T-cell (primary cell): ENCODE results near the gene ASPSCR1. TPM values are rescaled to one million over a fixed set of nuclear protein-coding genes. Genes with fewer than 3 reads are reported as not detected.
A peak's percentile ranks its signal among the peaks of the same experiment; 100 is the strongest.

ENCODE experiments used
- ATAC-seq, 4 experiments: fragments of 200-7000 bp in 3 of 4; fragments of 150-1000 bp in 1 of 4; cut with Tn5 transposase; replicated peaks in 1 of 4; 1 replicate in 3 of 4; 2 replicates in 1 of 4; pipeline ENCODE4 v1.10.0; 2021; ENCODE audit warnings: moderate library complexity in 3 of 4, mild to moderate bottlenecking in 2 of 4, moderate number of reproducible peaks in 1 of 4
- CTCF ChIA-PET, 2 donors: fragments of 300-600 bp; sonication (Branson Sonifier 250); formaldehyde crosslinking; loops; one replicate each; lab custom pipeline; 2022; ENCODE audit warnings: antibody characterized with exemption in 2 of 2; lab: Charles Lee
- POLR2A ChIA-PET, 2 donors: fragments of 300-600 bp; sonication (Branson Sonifier 250); formaldehyde crosslinking; loops; one replicate each; lab custom pipeline; 2022; ENCODE audit warnings: antibody characterized with exemption in 2 of 2; lab: Charles Lee
- DNase-seq, 35 experiments: peaks; one replicate each; pipeline versions ENCODE4 v3.0.0 to v3.0.0-alpha.2; 2013 to 2023
- H3K27ac ChIP-seq: one replicate; pipeline ENCODE4 v1.5.1; 2013; ENCODE audit warnings: low read length
- H3K27me3 ChIP-seq, 2 experiments: replicated peaks in 1 of 2; 1 replicate in 1 of 2; 2 replicates in 1 of 2; pipeline versions ENCODE4 v1.6.1 to v1.7.0; 2013; ENCODE audit warnings: low read length in 1 of 2, mixed read lengths in 1 of 2; ENCODE audit not compliant: control insufficient read depth in 2 of 2, insufficient read depth in 2 of 2; ENCODE audit errors: extremely low read depth in 1 of 2
- H3K36me3 ChIP-seq, 2 donors: 1 replicate in 1 of 2; 2 replicates in 1 of 2; pipeline versions ENCODE4 v1.6.1 to v1.7.0; 2013; ENCODE audit warnings: low read length in 1 of 2; ENCODE audit not compliant: control insufficient read depth in 2 of 2, insufficient read depth in 1 of 2; ENCODE audit errors: extremely low read depth in 1 of 2
- H3K4me1 ChIP-seq, 2 experiments: 1 replicate in 1 of 2; 2 replicates in 1 of 2; pipeline versions ENCODE4 v1.6.1 to v1.7.0; 2013; ENCODE audit warnings: low read length in 2 of 2, mixed read lengths in 1 of 2; ENCODE audit not compliant: insufficient read depth in 2 of 2, control insufficient read depth in 1 of 2; ENCODE audit errors: extremely low read depth in 1 of 2
- H3K4me3 ChIP-seq, 2 donors: 1 replicate in 1 of 2; 2 replicates in 1 of 2; pipeline versions ENCODE4 v1.5.1 to v1.7.0; 2013; ENCODE audit warnings: mild to moderate bottlenecking in 2 of 2, low read length in 1 of 2, moderate library complexity in 1 of 2; ENCODE audit not compliant: control insufficient read depth in 1 of 2; ENCODE audit errors: extremely low read depth in 1 of 2
- H3K9me3 ChIP-seq: 2 replicates; pipeline ENCODE4 v1.7.0; 2013
- H3K27ac Mint-ChIP-seq, 2 donors: one replicate each; pipeline ENCODE4 v1.8.0; 2020 to 2021; ENCODE audit warnings: mild to moderate bottlenecking in 2 of 2, mixed read lengths in 2 of 2
- H3K27me3 Mint-ChIP-seq, 2 donors: one replicate each; pipeline ENCODE4 v1.8.0; 2021 to 2022; ENCODE audit warnings: mixed read lengths in 2 of 2
- H3K36me3 Mint-ChIP-seq: one replicate; pipeline ENCODE4 v1.8.0; 2021; ENCODE audit warnings: mixed read lengths
- H3K4me1 Mint-ChIP-seq, 3 donors: one replicate each; pipeline ENCODE4 v1.8.0; 2020 to 2022; ENCODE audit warnings: mixed read lengths in 3 of 3, mild to moderate bottlenecking in 1 of 3
- H3K4me3 Mint-ChIP-seq, 3 donors: one replicate each; pipeline ENCODE4 v1.8.0; 2020 to 2022; ENCODE audit warnings: mild to moderate bottlenecking in 3 of 3, mixed read lengths in 3 of 3, moderate library complexity in 3 of 3
- H3K9me3 Mint-ChIP-seq, 3 donors: one replicate each; pipeline ENCODE4 v1.8.0; 2020 to 2022; ENCODE audit warnings: mixed read lengths in 3 of 3
- WGBS: methylation state at CpG from one replicate; pipeline ENCODE4 v1.1.5; 2013; ENCODE audit warnings: missing lambda C conversion rate; ENCODE audit not compliant: insufficient coverage; 5-methylcytosine and 5-hydroxymethylcytosine counted together
- total RNA-seq, 35 experiments: library from RNA in 6 of 35; stranded (reverse) in 6 of 35; fragments of 120-200 nt in 1 of 35; gene quantifications; one replicate each; pipeline versions ENCODE4 v1.2.1 to v1.2.4 and lab custom pipeline; 2013 to 2026

Gene ASPSCR1, protein sequence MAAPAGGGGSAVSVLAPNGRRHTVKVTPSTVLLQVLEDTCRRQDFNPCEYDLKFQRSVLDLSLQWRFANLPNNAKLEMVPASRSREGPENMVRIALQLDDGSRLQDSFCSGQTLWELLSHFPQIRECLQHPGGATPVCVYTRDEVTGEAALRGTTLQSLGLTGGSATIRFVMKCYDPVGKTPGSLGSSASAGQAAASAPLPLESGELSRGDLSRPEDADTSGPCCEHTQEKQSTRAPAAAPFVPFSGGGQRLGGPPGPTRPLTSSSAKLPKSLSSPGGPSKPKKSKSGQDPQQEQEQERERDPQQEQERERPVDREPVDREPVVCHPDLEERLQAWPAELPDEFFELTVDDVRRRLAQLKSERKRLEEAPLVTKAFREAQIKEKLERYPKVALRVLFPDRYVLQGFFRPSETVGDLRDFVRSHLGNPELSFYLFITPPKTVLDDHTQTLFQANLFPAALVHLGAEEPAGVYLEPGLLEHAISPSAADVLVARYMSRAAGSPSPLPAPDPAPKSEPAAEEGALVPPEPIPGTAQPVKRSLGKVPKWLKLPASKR
- total RNA-seq (10 to 100 TPM; 34.6 to 49.7 (median 44.9) TPM), total RNA-seq (lab: John Stamatoyannopoulos, UW) (26.1 to 54.3 (median 37.0) reads per million in 29 experiments)
- total RNA-seq (2013), result 25.8 TPM

DNA sequence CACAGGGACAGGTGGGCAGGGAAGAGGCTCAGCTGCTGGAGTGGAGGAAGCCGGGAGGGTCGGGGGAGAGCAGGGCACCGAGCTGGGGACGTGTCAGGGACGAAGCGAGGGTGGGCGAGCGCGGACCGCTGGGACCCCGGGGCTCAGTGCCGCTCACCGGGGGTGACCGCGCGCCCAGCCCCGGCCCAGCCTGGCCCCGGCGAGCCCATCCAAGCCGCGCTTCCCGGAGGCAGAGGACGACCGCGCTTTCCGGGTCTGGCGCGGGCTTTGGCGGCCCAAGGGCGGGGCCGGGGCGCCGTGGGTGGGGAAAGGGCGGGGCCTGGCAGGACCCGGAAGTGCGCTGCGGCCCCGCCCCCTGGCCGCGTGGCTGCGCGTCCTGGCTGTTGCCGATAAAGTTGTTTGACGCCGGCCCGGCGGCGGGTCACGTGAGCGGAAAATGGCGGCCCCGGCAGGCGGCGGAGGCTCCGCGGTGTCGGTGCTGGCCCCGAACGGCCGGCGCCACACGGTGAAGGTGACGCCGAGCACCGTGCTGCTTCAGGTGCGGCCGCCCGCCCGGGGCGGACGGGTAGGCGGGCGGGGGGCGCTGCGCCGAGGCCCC is at the start of gene ASPSCR1:
TSS of gene ASPSCR1 (plus strand) at position 419 of the 598 bp plus-strand sequence. CDS start at position 437, 18 bp downstream.
- H3K27me3 Mint-ChIP-seq, result no peaks in the 10 kb centered on the region
- ChIA-PET POLR2A (no interaction called here), CTCF (no interaction called here)
- peaks cover 31 to 42% (median 40%) of the 10 kb centered on the region in 3 donors for H3K4me1 Mint-ChIP-seq
- ATAC-seq (peak; percentile 91 to 96 (median 94)), DNase-seq (peak; percentile 77 to 95 (median 86))
- peaks cover 8% of the 10 kb centered on the region for H3K36me3 Mint-ChIP-seq
- no peaks in the 10 kb centered on the region for H3K9me3 ChIP-seq
- peak within 1 kb of the TSS; percentile 85 to 96 (median 94) for H3K4me3 Mint-ChIP-seq
- peaks cover 5 to 7% of the 10 kb centered on the region in 2 donors for H3K36me3 ChIP-seq
- peak within 1 kb of the TSS; percentile 95 to 96 for H3K27ac Mint-ChIP-seq
- peak within 1 kb of the TSS; percentile 72 to 79 for H3K4me3 ChIP-seq
- peaks cover 0 to 3% of the 10 kb centered on the region in 2 experiments for H3K27me3 ChIP-seq
- peaks cover 19 to 43% of the 10 kb centered on the region in 2 experiments for H3K4me1 ChIP-seq
- peak within 1 kb of the TSS; percentile 38 for H3K27ac ChIP-seq
- no peaks in the 10 kb centered on the region for H3K9me3 Mint-ChIP-seq
- under 1% methylated on average over 76 of the region's 76 CpGs for WGBS

DNA sequence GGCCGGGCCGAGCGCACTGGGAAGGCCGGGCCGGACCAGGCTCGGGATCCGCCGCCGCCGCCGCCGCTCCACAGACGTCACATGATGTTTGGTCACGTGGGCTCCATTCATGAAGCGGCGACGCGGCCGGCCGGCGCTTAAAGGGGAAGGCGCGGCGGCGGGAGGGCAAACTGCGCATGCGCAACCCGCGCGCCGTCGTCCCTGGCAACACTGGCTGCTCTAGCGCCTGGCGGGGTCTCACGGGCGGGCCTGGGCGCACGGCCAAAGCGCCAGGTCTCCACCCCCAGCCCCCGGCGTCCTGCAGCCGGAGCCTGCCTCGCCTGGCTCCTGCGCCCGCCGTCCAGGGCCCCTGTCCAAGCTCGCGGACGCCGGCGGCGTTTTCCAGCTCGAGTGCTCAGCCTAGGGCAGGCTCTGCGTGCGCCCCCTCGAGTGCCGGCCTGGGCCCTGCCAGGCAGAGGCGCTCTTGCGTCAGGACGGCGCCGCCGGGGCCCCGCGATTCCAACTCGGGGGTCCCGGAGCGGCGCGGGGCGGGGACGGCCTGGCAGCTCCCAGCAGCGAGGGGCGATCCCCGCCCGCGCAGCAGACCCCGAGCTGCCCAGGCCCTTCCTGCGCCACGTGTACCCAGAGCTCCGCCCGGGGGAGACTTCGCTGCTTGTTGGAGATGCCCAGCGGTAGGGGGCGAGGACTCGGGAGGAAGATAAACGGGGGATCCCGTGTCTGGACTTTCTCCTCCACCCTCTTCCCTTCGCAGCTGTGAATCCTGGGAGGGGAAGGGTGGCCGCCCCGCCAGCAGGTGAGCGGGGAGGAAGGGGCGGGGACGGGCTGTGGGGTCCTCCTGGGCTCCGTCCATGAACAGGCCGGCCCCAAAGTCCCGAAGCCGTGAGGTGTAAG is 49.5 kb upstream of the ASPSCR1 start, which contains the start of gene MAFG:
TSS of gene MAFG (minus strand) at position 83 of the 891 bp plus-strand sequence. CDS start 4,550 bp downstream, outside the sequence.
- Mint-ChIP-seq H3K4me3 (peak within 1 kb of the TSS; percentile 81 to 90 (median 83)), H3K36me3 (no peaks in the 10 kb centered on the region), H3K27ac (peak within 1 kb of the TSS; percentile 88 to 89), H3K4me1 (peaks cover 21 to 37% (median 22%) of the 10 kb centered on the region in 3 donors), H3K9me3 (no peaks in the 10 kb centered on the region), H3K27me3 (peaks cover 0 to 24% of the 10 kb centered on the region in 2 donors)
- Histone ChIP-seq H3K27ac (peak within 1 kb of the TSS; percentile 31), H3K36me3 (no peaks in the 10 kb centered on the region), H3K4me1 (peaks cover 23 to 48% of the 10 kb centered on the region in 2 experiments), H3K4me3 (peak within 1 kb of the TSS; percentile 56 to 58), H3K9me3 (no peaks in the 10 kb centered on the region), H3K27me3 (peaks cover 2 to 46% of the 10 kb centered on the region in 2 experiments)
- DNase-seq (peak; percentile 68 to 96 (median 82)), ATAC-seq (peak; percentile 71 to 81 (median 73))
- ChIA-PET CTCF (interaction anchor here in 1 of 2 donors (0.5 to 0.6 kb wide), 2 partner anchors 11 to 17 kb away, joined by 4 to 8 read pairs; no protein-coding TSS in a partner anchor), POLR2A (interaction anchor here in 1 of 2 donors (0.6 kb wide), 1 partner anchor 28 kb away, joined by 3 read pairs; no protein-coding TSS in a partner anchor)
- under 1% methylated on average over 93 of the region's 98 CpGs for WGBS

DNA sequence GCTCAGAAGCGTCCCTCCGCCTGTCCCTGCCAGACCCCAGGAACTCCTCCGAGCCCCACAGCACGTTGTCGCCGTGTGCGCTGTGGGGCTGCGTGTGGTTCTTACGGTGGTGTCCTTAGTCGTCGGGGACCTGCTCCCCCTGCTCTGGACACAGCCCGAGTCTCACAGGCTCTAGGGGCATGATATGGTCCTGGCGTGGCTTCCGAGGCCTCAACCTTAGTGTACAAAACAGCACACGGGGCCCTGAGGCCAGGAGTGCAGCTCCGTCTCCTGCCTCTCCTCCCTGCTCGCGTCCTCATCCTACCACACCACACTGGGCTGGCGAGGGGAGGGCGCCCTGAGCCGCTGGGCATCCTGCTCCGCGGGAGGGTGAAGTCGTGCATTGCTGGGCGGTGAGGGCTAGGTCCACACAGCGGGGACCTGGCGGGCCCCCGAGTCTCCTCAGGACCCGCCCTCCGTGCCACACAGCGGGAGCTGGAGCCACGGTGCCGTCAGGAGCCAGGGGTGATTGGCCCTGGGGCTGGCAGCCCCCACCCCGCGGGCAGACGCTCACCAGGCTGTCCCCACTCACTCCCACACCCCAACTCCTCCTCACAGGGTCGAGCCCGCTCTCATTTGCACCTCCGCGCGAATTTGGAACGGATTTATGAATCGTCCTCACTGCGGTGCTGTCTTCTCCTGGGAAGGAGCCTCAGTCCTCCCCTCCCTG is 48.7 kb upstream of the ASPSCR1 start:
- ATAC-seq (no peak), DNase-seq (no peak)
- Mint-ChIP-seq H3K36me3 (no peaks in the 10 kb centered on the region), H3K27me3 (peaks cover 0 to 24% of the 10 kb centered on the region in 2 donors), H3K4me3 (peak overlapping the region; percentile 46 to 65 (median 59)), H3K4me1 (peaks cover 21 to 35% (median 22%) of the 10 kb centered on the region in 3 donors), H3K9me3 (no peaks in the 10 kb centered on the region), H3K27ac (no peak overlapping the region)
- Histone ChIP-seq H3K4me3 (peak overlapping the region; percentile 37 to 50), H3K9me3 (no peaks in the 10 kb centered on the region), H3K36me3 (no peaks in the 10 kb centered on the region), H3K27ac (no peak overlapping the region), H3K4me1 (peaks cover 21 to 43% of the 10 kb centered on the region in 2 experiments), H3K27me3 (peaks cover 2 to 53% of the 10 kb centered on the region in 2 experiments)
- 33% methylated on average over 35 of the region's 44 CpGs for WGBS
- ChIA-PET POLR2A (no interaction called here), CTCF (interaction anchor here in 1 of 2 donors (0.6 kb wide), 1 partner anchor 12 kb away, joined by 8 read pairs; no protein-coding TSS in a partner anchor)

DNA sequence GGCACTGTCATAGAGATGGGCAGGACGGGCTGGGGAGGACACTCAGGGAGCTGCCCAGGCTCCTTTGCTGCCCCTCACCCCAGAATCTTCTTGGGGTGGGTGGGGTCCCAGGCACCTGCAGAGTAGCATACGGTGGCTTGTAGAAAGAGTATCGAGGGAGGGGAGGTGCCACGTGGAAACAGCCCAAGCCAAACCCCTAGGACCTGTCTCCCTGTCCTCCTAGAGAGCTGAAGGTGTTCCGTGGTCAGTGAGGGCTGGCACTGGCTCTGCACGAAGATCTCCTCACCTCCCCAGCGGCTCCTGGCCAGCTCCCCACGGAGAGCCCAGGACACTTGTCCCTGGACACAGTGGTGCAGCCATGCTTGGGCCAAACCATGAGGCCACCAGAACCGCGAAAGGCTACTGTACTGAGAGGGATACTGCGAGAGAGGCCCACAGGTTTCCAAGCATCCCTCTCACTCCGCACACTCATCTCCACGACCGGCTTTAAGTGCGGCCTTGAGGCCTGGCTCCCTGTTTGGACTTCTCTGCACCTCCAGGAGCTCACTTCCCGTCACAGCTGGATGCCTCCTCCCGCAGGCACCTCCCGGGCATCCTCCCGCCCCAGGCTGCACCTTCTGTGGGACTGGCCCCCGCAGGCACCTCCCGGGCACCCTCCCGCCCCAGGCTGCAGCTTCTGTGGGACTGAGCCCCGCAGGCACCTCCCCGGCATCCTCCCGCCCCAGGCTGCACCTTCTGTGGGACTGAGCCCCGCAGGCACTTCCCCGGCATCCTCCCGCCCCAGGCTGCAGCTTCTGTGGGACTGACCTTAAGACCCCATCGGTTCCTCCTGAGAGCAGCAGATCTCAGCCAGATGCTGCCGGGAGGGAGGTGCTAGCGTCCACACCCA is 47.9 kb upstream of the ASPSCR1 start:
- no peaks in the 10 kb centered on the region for H3K9me3 Mint-ChIP-seq
- WGBS, result 92% methylated on average over 24 of the region's 31 CpGs
- Histone ChIP-seq H3K27ac (no peak overlapping the region), H3K4me1 (peaks cover 15 to 35% of the 10 kb centered on the region in 2 experiments), H3K27me3 (peaks cover 2 to 53% of the 10 kb centered on the region in 2 experiments), H3K9me3 (no peaks in the 10 kb centered on the region), H3K36me3 (peaks cover 0 to 4% of the 10 kb centered on the region in 2 donors), H3K4me3 (no peak overlapping the region)
- DNase-seq, result no peak
- H3K27ac Mint-ChIP-seq, result no peak overlapping the region
- peaks cover 15 to 27% (median 18%) of the 10 kb centered on the region in 3 donors for H3K4me1 Mint-ChIP-seq
- H3K36me3 Mint-ChIP-seq, result no peaks in the 10 kb centered on the region
- ChIA-PET POLR2A (no interaction called here), CTCF (no interaction called here)
- no peak for ATAC-seq
- peak overlapping the region in 2 of 3 donors; percentile 34 to 65 for H3K4me3 Mint-ChIP-seq
- H3K27me3 Mint-ChIP-seq, result peaks cover 0 to 25% of the 10 kb centered on the region in 2 donors
